Lower lobe of right lung (tissue), 2 donors: ENCODE data around the gene COL20A1. TPM values are rescaled to one million over a fixed set of nuclear protein-coding genes. Genes with fewer than 3 reads are reported as not detected.
"Not testable (repeated sequence)": the region's sequence is repeated elsewhere in the genome, so short reads cannot be mapped to it uniquely, and the experiment has no call there.

Experiments
- ATAC-seq, 2 donors: fragments of 200-7000 bp; cut with Tn5 transposase; one replicate each; pipeline ENCODE4 v1.9.1; 2020 to 2022; ENCODE audit warnings: mild to moderate bottlenecking in 2 of 2, moderate library complexity in 2 of 2
- DNase-seq: peaks from one replicate; pipeline ENCODE4 v3.0.0-alpha.2; 2020
- H3K27ac ChIP-seq: fragments of 200-600 bp; one replicate; pipeline ENCODE4 v1.8.0; 2022
- H3K27me3 ChIP-seq: fragments of 200-600 bp; one replicate; pipeline ENCODE4 v1.8.0; 2022; ENCODE audit warnings: low read depth
- H3K36me3 ChIP-seq: fragments of 200-600 bp; one replicate; pipeline ENCODE4 v1.8.0; 2022; ENCODE audit warnings: mild to moderate bottlenecking
- H3K4me1 ChIP-seq: fragments of 200-600 bp; one replicate; pipeline ENCODE4 v1.8.0; 2022
- H3K4me3 ChIP-seq: fragments of 200-600 bp; one replicate; pipeline ENCODE4 v1.8.0; 2022; ENCODE audit warnings: mild to moderate bottlenecking
- H3K9me3 ChIP-seq: fragments of 200-600 bp; one replicate; pipeline ENCODE4 v1.8.0; 2022
- CTCF ChIP-seq: fragments of 200-600 bp; IDR thresholded peaks from one replicate; pipeline ENCODE4 v1.8.0; 2022; ENCODE audit warnings: antibody characterized with exemption, mild to moderate bottlenecking
- intact Hi-C: fragments of 100-400 bp; cut with DNase I; formaldehyde crosslinking; loops from one replicate; pipeline ENCODE4 v1.11.0; 2022
- total RNA-seq: library from RNA; stranded (reverse); fragmentation: NEBNext Ultra II Directional; extraction: Animal tissue kit (Norgen Biotek cat#: 25700); gene quantifications from one replicate; pipeline ENCODE4 v1.2.1, GENCODE V29; 2021
- donor health status: DM: no; HTN: yes; CAD: no; lungs with severe emphysema.

The COL20A1 gene
- total RNA-seq, 1 donor from 2014 or later, result not detected

GRCh38 chr20:63298731-63299312 lies 5.8 kb downstream of the COL20A1 start:
- peaks cover 6% of the 10 kb centered on the region for H3K9me3 ChIP-seq
- TF ChIP-seq CTCF, result no peak
- ATAC-seq, result no peak

GRCh38 chr20:63301671-63302070 lies 8.7 kb downstream of the COL20A1 start:
- Histone ChIP-seq H3K9me3 (peaks cover 6% of the 10 kb centered on the region), H3K27me3 (peaks cover 48% of the 10 kb centered on the region), H3K27ac (no peak overlapping the region), H3K4me3 (no peak overlapping the region), H3K4me1 (no peaks in the 10 kb centered on the region), H3K36me3 (no peaks in the 10 kb centered on the region)
- no peak for DNase-seq
- intact Hi-C loops, result no loop called here
- no peak for TF ChIP-seq CTCF
- ATAC-seq, result no peak

More at GRCh38 chr20:63298731-63299312, 5.8 kb downstream of the COL20A1 start:
- Histone ChIP-seq H3K36me3 (no peaks in the 10 kb centered on the region), H3K4me1 (no peaks in the 10 kb centered on the region), H3K27me3 (peaks cover 52% of the 10 kb centered on the region), H3K27ac (no peak overlapping the region), H3K4me3 (no peak overlapping the region)
- no peak for DNase-seq
- intact Hi-C loops, result no loop called here

GRCh38 chr20:63303095-63303666 lies 10.2 kb downstream of the COL20A1 start:
- intact Hi-C loops, result no loop called here
- ATAC-seq, result no peak

GRCh38 chr20:63305393-63305792 lies 12.4 kb downstream of the COL20A1 start:
- Histone ChIP-seq H3K4me1 (peaks cover 4% of the 10 kb centered on the region), H3K27me3 (peaks cover 50% of the 10 kb centered on the region), H3K4me3 (no peak overlapping the region), H3K27ac (no peak overlapping the region), H3K9me3 (peaks cover 6% of the 10 kb centered on the region), H3K36me3 (no peaks in the 10 kb centered on the region)
- intact Hi-C loops, result no loop called here
- DNase-seq (no peak), ATAC-seq (no peak)
- no peak for TF ChIP-seq CTCF

More at GRCh38 chr20:63303095-63303666, 10.2 kb downstream of the COL20A1 start:
- H3K27ac ChIP-seq, result no peak overlapping the region
- H3K27me3 ChIP-seq, result peaks cover 48% of the 10 kb centered on the region
- H3K4me3 ChIP-seq, result no peak overlapping the region
- no peak for DNase-seq
- H3K9me3 ChIP-seq, result peaks cover 6% of the 10 kb centered on the region
- no peaks in the 10 kb centered on the region for H3K36me3 ChIP-seq
- TF ChIP-seq CTCF, result no peak
- no peaks in the 10 kb centered on the region for H3K4me1 ChIP-seq

- H3K4me3 ChIP-seq, ATAC-seq, H3K9me3 ChIP-seq, DNase-seq, H3K27ac ChIP-seq, intact Hi-C loops, H3K36me3 ChIP-seq, H3K4me1 ChIP-seq: not testable (repeated sequence)
- H3K27me3 ChIP-seq, result peaks cover 50% of the 10 kb centered on the region
These were observed 13.1 kb downstream of the COL20A1 start for GRCh38 chr20:63305933-63306672.
